ENCODE results near the gene PHF2. TPM values are rescaled to one million over a fixed set of nuclear protein-coding genes. Genes with fewer than 3 reads are reported as not detected.

PHF2 gene
- total and polyA plus RNA-seq, 12 donors = 13.9 to 31.3 (median 23.0) TPM

DNA sequence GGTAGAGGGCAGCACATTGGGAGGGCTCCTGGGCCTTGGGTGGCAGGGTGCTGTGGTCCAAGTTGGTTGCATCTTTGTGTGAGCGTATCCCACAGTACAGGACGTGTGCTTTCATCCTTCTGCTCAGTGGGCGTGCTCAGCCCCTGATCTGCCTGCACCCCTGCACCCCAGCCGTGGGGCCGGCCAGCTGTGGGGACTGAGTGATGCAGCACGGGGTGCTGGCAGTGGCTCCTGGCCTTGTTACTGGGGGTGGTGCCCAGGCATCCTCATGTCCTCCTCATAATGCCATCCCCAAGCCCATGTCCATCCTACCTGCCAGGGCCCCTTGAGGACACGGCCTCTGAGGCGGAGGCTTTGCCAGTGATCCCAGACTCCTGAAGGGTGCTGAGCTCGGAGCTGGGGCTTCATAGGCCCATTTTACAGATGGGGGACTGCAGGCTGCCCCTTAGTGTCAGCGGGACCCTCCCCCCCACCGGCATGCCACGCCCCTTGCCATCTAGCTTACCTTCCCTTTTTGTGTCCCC, 100.7 kb downstream of the PHF2 start:
- DNase-seq = peak in 1 of 2 donors; percentile 1
- 96% methylated on average over 12 of the region's 12 CpGs for WGBS, 2 donors
- H3K36me3 ChIP-seq = peaks cover 0 to 66% (median 35%) of the 10 kb centered on the region in 9 donors
- TF ChIP-seq, protein P1, sequence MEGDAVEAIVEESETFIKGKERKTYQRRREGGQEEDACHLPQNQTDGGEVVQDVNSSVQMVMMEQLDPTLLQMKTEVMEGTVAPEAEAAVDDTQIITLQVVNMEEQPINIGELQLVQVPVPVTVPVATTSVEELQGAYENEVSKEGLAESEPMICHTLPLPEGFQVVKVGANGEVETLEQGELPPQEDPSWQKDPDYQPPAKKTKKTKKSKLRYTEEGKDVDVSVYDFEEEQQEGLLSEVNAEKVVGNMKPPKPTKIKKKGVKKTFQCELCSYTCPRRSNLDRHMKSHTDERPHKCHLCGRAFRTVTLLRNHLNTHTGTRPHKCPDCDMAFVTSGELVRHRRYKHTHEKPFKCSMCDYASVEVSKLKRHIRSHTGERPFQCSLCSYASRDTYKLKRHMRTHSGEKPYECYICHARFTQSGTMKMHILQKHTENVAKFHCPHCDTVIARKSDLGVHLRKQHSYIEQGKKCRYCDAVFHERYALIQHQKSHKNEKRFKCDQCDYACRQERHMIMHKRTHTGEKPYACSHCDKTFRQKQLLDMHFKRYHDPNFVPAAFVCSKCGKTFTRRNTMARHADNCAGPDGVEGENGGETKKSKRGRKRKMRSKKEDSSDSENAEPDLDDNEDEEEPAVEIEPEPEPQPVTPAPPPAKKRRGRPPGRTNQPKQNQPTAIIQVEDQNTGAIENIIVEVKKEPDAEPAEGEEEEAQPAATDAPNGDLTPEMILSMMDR (IDR thresholded peaks at IDR 0.05) = no peak
- no peak overlapping the region for H3K27ac ChIP-seq
- ATAC-seq = no peak
- H3K9me3 ChIP-seq = no peaks in the 10 kb centered on the region
- no peak overlapping the region for H3K4me3 ChIP-seq
- intact Hi-C loops (cut with DNase I) = no loop called here
- H3K4me1 ChIP-seq = peaks cover 0 to 8% (median 0%) of the 10 kb centered on the region in 9 donors
- no peaks in the 10 kb centered on the region for H3K27me3 ChIP-seq

- intact Hi-C loops (cut with DNase I) = no loop called here
- TF ChIP-seq, protein P1 (IDR thresholded peaks at IDR 0.05) = no peak
- Histone ChIP-seq H3K4me3 (no peak overlapping the region), H3K9me3 (no peaks in the 10 kb centered on the region), H3K27ac (no peak overlapping the region), H3K36me3 (peaks cover 0 to 66% (median 35%) of the 10 kb centered on the region in 9 donors), H3K27me3 (no peaks in the 10 kb centered on the region), H3K4me1 (peaks cover 0 to 8% (median 0%) of the 10 kb centered on the region in 9 donors)
- peak in 1 of 2 donors; percentile 1 for DNase-seq
- no peak for ATAC-seq
- WGBS, 2 donors = 95% methylated on average over 16 of the region's 16 CpGs
Measured at GRCh38 chr9:93677641-93678136, 101.3 kb downstream of the PHF2 start.

GRCh38 chr9:93678199-93679019, 102.0 kb downstream of the PHF2 start:
- Histone ChIP-seq H3K4me1 (peaks cover 0 to 1% (median 0%) of the 10 kb centered on the region in 9 donors), H3K27me3 (no peaks in the 10 kb centered on the region), H3K36me3 (peaks cover 0 to 61% (median 35%) of the 10 kb centered on the region in 9 donors), H3K4me3 (no peak overlapping the region), H3K9me3 (no peaks in the 10 kb centered on the region), H3K27ac (no peak overlapping the region)
- WGBS, 2 donors = 91% methylated on average over 17 of the region's 17 CpGs
- intact Hi-C loops (cut with DNase I) = no loop called here
- DNase-seq (peak in 1 of 2 donors; percentile 2), ATAC-seq (no peak)
- TF ChIP-seq, protein P1 (IDR thresholded peaks at IDR 0.05) = no peak

DNA sequence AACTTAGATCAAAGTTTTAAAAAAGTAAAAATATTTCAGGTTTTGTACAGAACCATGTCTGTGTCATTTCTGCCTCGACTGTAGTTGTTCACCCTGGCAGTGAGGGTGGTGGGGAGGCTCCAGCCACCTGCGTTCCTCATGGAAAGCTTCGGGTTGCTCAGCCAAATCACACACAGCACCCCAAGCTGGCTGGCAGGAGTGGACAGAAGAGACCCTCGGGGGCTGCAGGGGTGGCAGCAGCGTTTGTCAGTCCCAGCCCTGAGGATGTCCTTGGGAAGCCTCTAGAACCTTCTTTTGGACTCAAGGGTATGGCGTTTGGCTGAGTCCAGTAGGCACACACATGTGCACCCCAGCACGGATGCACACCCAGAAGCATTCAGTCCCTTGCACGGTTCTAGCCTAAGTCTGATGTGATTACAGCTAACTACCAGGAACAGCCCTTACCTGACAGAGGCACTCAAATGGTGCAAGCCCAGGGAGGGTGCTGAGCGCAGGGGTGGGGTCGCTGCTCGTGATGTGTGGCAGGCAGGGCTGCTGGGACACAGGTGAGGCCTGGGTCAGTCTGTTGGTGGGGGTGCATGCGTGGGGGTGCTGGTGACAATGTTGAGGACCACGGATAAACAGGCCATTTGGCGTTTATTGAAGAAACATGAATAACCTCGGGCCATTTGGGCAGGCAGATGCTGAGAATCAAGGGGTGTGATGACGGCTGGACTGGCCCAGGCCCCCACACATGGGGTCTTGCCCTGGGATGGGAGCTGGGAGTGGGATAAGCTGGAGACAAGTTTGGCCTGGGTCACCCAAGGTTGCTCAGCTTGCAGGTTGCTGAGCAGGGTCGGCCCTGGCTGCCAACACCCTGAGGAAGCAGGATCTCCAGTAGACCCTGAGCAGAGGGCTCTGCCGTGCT, 103.4 kb downstream of the PHF2 start:
- Histone ChIP-seq H3K27me3 (no peaks in the 10 kb centered on the region), H3K36me3 (peaks cover 0 to 47% (median 23%) of the 10 kb centered on the region in 9 donors), H3K27ac (no peak overlapping the region), H3K4me1 (no peaks in the 10 kb centered on the region), H3K4me3 (no peak overlapping the region), H3K9me3 (no peaks in the 10 kb centered on the region)
- DNase-seq = peak in 1 of 2 donors; percentile 1
- 78 to 79% methylated on average over 18 of the region's 18 CpGs for WGBS, 2 donors
- TF ChIP-seq, protein P1 (IDR thresholded peaks at IDR 0.05) = no peak
- no peak for ATAC-seq
- intact Hi-C loops (cut with DNase I) = loop anchor here in 7 of 10 donors (5.0 to 10.0 kb wide), 7 partner anchors 268 to 538 kb away; no protein-coding TSS in a partner anchor
